LNCAP (cell line): ENCODE measurements around the gene SPTB.

ENCODE experiments used
- TF ChIP-seq, protein P1 (sequence below): fragments of 450-650 bp; IDR thresholded peaks from 2 replicates; pipeline ENCODE4 v1.5.1; 2017; ENCODE audit warnings: mild to moderate bottlenecking

SPTB gene

DNA sequence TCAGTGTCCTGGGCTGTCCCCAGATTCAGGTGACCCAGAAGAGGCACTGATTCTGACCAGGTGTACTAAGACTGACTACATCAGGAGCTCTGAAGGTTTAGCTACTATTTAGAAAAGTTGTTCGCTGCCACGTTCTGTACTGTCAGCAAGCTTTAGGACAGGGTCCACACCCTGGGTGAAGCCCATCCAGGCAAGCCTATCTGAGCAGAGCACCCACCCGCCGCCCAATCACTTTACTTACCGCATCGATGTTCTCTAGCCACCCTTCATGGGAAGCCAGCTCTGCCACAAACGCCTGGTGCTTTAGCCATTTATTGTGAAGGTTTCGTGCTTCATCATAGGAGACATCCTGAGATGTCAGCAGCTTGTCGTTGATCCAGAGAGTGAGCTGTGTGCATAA lies 95.7 kb downstream of the SPTB start:
- TF ChIP-seq, protein P1, sequence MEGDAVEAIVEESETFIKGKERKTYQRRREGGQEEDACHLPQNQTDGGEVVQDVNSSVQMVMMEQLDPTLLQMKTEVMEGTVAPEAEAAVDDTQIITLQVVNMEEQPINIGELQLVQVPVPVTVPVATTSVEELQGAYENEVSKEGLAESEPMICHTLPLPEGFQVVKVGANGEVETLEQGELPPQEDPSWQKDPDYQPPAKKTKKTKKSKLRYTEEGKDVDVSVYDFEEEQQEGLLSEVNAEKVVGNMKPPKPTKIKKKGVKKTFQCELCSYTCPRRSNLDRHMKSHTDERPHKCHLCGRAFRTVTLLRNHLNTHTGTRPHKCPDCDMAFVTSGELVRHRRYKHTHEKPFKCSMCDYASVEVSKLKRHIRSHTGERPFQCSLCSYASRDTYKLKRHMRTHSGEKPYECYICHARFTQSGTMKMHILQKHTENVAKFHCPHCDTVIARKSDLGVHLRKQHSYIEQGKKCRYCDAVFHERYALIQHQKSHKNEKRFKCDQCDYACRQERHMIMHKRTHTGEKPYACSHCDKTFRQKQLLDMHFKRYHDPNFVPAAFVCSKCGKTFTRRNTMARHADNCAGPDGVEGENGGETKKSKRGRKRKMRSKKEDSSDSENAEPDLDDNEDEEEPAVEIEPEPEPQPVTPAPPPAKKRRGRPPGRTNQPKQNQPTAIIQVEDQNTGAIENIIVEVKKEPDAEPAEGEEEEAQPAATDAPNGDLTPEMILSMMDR, result no peak

DNA sequence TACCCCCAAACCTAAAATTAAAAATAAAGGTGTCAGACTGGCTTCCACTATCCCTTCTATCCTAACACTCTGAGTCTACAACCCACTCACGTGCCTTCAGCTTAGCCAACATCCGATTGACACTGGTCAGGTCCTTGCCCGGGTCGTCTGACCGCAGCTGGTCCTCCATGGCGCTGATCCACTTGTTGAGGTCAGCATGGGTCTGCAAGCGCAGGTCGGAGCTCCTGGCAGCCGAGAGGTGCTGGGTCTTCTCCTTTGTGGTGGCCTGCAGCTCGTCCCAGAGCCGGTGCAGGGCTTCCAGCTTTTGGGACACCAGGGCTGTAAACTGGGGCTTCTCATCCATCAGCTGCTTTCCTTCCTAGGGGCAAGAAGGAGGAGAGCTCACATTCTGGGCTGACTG lies 97.5 kb downstream of the SPTB start:
- TF ChIP-seq, protein P1, result no peak

DNA sequence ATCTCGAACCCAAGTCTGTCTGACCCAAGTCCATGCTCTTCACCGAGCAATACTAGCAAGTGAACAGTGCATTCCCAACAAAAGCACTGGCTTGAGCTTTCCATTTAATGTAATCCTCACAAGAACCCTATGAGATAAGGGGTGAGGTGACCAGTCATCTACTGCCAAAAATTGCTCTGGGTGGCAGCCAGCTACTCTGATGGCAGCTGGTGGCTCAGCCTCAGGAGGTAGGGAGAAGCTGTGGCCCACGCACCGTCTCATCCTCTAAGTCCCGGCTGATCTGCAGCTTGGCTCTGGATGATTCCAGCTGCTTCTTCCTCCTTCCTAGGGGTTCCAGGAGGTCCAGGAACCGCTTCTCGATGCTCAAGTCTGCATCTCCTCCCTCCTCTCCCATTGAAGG lies 100.2 kb downstream of the SPTB start:
- TF ChIP-seq, protein P1, result no peak

DNA sequence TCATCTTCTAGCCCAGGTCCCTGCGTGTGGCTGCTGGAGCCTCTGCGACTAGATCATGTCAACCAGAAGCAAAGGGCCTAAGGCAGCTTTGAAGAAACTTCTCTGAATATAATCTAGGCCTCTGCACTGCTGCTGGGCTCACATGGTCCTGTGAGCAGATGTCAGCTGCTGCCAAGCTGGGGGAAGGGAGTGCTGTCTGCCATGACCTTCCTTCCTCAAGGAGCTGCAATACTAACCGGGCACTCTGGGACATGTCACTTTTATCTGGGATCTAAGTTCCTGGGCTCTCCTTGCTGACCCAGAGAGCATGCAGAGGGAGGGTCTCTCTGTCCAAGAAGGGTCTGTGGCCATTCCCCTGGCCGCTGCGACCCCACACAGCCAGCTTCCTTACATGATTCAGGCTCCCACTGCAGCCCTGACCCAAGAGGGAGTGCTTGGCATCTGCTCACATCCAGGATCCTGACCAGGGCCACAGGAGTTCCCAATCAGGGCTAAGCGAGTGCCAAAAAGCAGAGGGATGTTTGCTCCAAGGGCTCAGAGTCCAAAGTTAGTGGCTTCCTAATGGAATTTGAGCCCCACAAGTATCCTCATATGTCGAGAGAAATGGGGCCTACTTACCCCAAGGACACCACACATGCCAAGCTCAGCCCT lies 101.5 kb downstream of the SPTB start:
- TF ChIP-seq, protein P1, result no peak

DNA sequence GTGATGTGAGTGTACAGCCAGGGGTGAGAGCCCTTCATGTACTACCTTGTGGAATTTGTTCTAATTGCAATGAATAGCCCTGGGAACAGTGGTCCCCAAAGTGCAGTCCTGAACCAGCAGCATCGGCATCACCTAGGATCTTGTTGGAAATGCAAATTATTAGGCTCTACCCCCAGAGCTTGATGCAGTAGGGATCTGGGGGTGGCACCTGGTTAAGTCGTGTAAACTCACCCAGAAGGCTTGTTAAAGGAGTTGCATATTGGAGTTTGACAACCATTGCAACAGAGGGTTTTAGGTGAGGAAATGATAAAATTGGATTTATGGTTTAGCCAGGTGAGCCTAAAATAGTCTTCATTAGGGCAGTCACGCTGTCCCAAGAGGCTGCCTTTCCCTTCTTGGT lies 102.2 kb downstream of the SPTB start:
- TF ChIP-seq, protein P1, result no peak

DNA sequence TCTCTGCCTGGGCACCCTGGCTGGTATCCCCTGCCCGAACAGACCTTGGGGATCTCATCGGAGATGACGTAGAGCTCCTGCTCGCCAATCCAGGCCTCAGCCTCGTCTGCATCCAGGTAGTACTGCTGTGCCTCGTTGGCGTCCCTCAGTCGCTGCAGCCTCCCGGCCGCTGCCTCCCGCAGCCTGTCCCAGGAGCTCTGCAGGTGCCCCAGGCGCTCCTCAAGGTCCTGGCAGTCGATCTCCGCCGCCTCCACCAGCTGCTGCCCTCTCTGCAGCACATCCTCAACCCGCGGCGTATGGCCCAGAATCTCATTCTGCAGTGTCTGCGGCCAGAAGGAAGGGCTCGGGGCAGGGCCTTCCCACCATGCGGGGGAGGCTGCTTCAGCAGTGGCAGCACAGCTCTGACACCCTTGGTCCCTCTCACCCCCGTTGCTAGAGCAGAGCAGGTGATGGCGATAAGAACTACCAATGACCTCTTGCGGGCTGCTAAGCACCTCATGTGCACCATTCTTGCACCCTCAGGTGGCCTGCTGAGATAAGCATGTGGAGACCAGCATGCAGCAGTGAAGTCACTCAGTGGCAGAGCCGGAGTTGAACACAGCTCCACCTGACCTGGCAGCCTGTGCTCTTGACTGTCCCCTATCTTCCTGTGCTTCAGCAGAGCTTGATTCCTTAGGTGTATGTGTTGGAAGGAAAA lies 104.5 kb downstream of the SPTB start:
- TF ChIP-seq, protein P1, result no peak

DNA sequence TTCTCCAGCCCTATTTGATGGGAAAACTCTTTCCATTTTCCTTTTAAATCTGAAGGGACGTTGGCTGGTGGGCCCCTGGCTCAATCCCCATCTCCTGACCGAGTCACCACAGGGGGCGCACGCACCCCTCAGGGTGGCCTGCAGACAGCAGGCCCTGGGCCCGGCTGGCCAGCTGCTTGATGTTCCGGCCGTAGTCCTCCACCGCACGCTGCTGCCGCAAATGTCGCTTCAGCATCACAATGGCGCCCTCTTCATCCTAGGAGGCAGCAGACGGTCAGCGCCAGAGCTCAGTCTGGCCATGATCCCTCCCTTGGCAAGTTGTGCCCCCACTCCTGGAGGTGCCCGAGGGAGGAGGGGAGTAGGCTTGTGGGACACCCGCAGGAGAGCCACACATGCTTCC lies 105.4 kb downstream of the SPTB start:
- TF ChIP-seq, protein P1, result no peak
